GM19455 (cell line): ENCODE measurements around the gene LKAAEAR1.
"Not testable (repeated sequence)": the region's sequence is repeated elsewhere in the genome, so short reads cannot be mapped to it uniquely, and the experiment has no call there.

Experiments used
- ATAC-seq: cut with Tn5 transposase; IDR thresholded peaks from one replicate; pipeline ENCODE4 v1.9.1; 2021; ENCODE audit not compliant: unreplicated experiment

The LKAAEAR1 gene

DNA sequence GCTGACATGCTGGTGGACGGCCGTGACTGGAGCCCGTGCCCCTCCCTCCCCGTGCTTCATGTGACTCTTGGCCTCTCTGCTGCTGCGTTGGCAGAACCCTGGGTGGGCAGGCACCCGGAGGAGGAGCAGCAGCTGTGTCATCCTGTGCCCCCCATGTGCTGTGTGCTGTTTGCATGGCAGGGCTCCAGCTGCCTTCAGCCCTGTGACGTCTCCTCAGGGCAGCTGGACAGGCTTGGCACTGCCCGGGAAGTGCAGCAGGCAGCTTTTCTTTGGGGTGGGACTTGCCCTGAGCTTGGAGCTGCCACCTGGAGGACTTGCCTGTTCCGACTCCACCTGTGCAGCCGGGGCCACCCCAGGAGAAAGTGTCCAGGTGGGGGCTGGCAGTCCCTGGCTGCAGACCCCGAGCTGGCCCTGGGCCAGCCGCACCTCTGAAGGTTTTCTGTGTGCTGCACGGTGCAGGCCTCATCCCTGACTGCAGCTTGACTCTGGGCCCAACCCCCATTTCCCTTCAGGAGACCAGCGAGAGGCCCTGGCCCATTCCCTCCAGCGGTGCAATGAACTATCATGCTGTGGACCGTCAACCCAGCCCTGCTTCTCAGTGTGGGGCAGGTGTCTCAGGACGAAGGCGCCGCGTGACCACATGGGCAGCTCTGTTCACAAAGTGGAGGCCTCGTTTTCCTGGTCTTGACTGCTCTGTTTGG lies 15.0 kb upstream of the LKAAEAR1 start:
- ATAC-seq = no peak

DNA sequence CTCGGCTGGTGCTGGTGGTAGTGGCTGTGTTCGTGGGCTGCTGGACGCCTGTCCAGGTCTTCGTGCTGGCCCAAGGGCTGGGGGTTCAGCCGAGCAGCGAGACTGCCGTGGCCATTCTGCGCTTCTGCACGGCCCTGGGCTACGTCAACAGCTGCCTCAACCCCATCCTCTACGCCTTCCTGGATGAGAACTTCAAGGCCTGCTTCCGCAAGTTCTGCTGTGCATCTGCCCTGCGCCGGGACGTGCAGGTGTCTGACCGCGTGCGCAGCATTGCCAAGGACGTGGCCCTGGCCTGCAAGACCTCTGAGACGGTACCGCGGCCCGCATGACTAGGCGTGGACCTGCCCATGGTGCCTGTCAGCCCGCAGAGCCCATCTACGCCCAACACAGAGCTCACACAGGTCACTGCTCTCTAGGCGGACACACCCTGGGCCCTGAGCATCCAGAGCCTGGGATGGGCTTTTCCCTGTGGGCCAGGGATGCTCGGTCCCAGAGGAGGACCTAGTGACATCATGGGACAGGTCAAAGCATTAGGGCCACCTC lies 14.3 kb upstream of the LKAAEAR1 start:
- ATAC-seq = no peak

- no peak for ATAC-seq
Observed at GRCh38 chr20:64096535-64096934, 12.3 kb upstream of the LKAAEAR1 start.

DNA sequence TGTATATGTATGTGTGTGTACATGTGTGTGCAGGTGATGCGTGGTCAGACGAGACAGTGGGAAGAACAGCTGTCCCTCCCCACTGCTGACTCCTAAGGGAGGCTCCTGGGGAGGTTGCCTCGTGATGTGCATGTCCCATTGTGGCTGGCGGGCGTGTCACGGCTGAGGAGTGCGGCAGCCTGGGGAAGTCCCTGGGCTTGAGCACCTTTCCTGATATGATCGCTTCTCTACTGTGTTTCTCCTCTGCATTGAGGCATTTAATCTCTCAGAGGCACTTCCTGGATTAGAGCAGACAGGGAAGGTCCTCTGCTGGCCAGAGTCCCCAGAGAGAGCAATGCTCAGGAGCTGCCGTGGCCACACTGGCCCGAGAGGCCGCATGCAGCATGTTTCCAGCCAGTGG lies 11.7 kb upstream of the LKAAEAR1 start:
- ATAC-seq = no peak

GRCh38 chr20:64095455-64095854 lies 11.3 kb upstream of the LKAAEAR1 start:
- ATAC-seq = no peak

DNA sequence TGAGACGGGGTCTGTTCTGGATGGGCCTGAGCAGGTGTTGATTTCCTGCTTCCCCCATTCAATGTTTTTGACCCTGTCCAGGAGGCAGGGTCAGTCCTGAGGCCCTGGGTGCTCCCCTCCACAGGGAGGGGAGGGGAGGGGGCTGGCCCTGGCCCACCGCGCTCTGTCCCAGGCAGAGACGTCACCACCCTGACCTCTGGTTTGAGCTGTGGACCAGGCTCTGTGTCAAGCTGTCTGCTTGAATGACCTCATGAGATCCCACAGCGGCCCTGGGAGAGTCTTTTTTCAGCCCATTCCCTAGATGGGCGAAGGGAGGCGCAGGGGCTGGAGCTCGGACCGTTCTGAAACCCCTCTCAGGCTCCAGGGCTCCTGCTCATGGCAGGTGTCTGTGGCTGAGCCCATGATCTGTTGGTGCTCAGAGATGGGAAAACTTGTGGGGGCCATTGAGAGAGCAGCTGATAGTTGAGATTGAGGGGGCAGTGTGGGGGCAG lies 8.9 kb upstream of the LKAAEAR1 start:
- ATAC-seq = no peak

DNA sequence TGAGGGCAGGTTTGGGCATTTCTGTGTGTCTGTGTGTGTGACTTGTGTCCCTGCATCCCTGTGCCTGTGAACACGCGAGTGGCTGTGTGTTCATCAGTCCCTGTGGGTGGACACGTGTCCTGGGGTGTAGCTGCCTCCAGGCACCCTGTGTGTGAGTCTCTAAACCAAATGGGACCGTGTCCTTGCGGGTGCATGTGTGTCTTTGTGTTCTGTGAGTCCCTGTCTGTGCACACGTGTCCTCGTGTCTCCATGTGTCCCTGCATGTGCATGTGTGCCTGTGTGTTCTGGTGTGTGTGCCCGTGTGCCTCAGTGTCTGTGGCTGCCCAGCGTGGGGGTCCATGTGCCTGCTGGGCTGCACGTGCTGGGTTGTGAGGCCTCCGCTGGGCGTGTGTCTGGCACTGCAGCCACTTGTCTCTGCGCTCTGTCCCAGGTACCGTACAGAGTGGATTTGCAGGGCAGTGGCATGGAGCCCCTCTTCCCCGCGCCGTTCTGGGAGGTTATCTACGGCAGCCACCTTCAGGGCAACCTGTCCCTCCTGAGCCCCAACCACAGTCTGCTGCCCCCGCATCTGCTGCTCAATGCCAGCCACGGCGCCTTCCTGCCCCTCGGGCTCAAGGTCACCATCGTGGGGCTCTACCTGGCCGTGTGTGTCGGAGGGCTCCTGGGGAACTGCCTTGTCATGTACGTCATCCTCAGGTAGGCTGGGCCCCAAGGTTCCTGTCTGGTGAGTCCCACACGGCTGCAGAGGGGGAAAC lies 8.2 kb upstream of the LKAAEAR1 start:
- no peak for ATAC-seq

DNA sequence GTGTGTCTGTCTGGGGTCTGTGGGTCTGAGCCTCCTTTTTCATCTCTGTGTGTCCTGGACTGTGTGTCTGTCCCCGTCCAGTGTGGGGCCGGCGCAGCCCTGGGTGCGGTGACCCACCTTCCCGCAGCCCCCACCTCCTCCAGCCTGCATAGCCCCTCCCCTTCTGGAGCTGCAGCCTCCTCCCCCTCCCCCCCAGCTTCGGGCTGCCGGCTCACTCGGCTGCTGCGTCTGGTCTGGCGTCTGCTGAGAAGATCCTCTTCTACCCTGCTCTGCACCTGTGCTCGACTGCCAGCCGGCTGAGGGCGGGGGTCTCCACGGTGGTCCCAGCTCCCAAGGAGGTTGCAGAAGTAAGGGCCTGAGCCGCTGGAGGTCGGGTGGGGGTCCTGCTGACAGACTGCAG lies 7.6 kb upstream of the LKAAEAR1 start:
- no peak for ATAC-seq

DNA sequence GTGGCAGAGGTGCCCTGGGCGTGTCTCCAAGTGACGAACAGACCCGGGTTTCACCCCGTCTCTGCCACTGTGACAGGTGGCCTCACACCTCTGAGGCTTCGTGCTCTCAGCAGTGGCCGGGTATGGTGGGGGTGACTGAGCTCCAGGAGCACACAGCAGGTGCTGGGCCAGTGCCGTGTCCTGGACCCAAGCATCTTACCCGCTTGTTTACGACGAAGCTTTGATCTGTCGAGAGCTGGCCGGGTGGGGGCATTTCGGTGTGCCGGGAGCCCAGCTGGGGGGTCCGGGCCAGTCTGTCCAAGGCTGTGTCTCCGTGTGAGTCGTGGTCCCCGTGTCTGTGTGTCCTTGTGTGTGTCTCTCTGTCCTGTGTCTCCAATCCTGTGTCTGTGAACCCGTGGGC lies 7.1 kb upstream of the LKAAEAR1 start:
- no peak for ATAC-seq

- ATAC-seq = no peak
Observed at GRCh38 chr20:64090165-64090564, 6.0 kb upstream of the LKAAEAR1 start.

DNA sequence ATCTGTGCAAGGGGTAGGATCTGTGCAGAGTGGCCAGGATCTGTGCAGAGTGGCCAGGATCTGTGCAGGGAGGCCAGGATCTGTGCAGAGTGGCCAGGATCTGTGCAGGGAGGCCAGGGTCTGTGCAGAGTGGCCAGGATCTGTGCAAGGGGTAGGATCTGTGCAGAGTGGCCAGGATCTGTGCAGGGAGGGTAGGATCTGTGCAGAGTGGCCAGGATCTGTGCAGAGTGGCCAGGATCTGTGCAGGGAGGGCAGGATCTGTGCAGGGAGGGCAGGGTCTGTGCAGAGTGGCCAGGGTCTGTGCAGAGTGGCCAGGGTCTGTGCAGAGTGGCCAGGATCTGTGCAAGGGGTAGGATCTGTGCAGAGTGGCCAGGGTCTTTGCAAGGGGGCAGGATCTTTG lies 4.4 kb upstream of the LKAAEAR1 start:
- not testable (repeated sequence) for ATAC-seq

GRCh38 chr20:64087226-64087825 lies 3.1 kb upstream of the LKAAEAR1 start:
- not testable (repeated sequence) for ATAC-seq

DNA sequence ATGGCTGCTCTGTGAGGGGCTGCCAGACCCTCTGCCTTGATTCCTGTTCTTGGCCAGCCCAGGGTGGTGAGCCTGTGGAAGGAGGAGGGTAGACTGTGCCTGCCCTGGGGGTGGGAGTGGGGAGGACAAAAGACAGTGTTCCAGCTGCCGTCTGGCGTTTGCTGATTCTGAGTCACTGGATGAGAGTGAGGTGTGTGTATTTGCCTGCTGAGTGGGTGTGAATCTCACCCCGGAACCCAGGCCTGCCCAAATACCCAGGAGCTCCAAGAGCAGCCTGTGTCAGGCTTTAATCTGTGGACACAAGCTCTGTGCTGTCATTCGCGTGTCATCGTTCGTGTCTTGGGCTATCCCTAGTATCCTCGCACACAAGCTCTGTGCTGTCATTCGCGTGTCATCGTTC lies 2.6 kb upstream of the LKAAEAR1 start:
- no peak for ATAC-seq

- no peak for ATAC-seq
Observed at GRCh38 chr20:64084685-64085152, 521 bp upstream of the LKAAEAR1 start.

DNA sequence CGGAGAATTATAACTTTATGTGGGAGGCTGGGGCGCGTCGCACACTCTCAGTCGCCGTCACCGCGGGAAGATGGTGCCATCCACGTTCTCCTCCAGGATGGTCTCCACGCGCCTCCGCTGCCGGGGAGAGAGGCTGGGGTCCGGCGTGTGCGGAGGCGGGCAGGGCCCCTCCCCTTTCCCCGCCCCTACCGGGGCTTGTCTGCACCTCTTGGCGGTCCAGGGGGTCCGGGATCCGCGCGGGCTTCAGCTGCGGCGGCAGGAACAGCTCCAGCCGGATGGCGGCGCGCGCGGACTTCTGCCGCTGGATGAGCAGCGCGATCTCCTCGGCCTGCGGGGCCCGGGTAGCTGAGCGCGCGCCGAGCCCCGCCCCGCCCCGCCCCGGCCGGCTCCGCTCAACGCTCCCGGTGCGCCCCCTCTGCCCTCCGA lies 807 bp downstream of the LKAAEAR1 start:
- ATAC-seq = no peak

DNA sequence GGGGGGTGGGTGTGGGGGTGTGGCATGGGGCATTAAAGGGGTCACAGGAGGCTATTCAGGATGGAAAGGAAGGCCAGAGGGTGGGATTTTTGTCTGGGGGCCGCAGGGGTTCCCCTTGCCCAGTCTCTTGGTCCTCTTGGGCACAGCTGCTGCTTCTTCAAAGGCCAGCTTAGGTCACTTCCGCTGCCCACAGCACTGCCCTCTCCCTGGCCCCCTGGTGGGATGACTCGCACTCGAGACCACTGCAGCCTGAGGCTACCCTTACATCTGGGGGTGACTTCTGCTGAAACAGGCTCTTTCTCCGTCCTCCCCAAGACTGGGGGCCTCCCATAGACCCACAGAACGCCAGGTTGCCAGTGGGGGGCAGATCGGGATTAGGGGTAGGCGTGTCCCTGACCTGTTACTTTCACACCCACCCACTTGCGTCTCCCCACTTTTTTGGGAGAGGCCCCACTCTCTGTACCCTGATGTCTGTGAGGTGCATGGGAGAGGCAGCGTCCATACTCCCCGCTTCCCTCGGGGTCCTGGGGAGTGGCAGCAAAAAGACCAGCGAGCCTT lies 1.3 kb downstream of the LKAAEAR1 start:
- ATAC-seq = no peak

GRCh38 chr20:64082126-64082731 lies 2.0 kb downstream of the LKAAEAR1 start:
- ATAC-seq = no peak

DNA sequence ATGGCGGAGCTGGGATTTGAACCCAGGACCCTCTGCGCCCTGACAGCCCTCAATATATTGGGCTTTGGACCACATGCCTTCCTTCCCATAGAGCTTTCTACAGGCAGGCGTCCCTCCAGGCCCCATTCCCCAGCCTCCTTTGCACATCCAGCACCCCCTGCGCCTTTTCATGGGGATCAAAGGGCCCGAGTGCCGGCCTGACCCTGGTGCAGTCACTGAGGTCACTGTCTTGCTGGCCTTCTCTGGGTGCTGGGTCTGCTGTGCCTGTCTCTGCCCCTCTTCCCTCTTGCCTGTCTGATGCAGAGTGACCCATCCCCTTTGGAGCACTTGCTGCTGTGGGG lies 2.6 kb downstream of the LKAAEAR1 start:
- ATAC-seq = no peak

DNA sequence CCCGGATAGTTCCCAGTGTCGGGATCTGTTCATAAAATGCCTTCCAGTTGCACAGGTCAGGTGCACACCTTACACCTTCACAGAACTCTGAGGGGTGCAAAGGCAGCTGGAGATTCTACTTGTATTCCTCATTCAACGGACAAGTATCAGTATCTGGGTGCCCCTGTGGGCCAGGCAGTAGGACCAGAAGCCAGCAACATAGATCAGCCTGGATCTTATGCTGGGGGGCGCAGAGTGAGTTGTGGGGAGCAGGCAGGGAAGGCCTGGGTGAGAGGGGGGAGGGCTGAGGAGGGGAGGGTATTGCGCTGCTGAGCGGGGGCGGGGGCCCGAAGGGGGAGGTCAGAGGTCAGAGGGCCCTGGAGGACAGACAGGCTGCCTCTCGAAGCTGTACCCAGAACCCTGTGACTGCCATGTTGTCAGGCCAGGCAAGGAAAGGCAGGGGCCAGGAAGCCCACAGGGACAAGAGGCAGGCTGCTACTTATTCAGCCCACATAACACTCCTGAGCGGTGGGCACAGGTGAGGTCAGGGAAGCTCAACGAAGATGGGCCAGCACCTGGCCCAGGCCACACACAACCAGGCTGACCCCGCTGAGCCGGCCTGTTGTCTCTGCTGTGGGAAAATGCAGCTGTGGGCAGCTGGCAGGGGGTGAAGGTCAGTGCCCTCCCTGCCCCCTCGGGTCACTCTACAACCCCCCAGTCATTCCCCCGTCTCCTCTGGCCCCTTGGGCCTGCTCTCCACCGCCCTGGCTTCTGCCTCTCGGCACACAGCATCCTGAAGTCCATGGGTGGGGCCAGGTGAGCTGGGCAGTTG lies 3.2 kb downstream of the LKAAEAR1 start:
- no peak for ATAC-seq
